HepG2 (cell line): ENCODE results near the gene MSMB.

Experiments used
- AHR ChIP-seq: IDR thresholded peaks from 2 replicates; pipeline ENCODE4 v1.6.1; 2018; ENCODE audit warnings: missing genetic modification reagents, missing compliant biosample characterization
- BHLHE40 ChIP-seq: IDR thresholded peaks from 2 replicates; pipeline ENCODE4 v1.6.1; 2011; ENCODE audit warnings: low read length, improper control_type of control experiment
- CBFB ChIP-seq: sonication (generic); formaldehyde crosslinking; IDR thresholded peaks from 2 replicates; pipeline ENCODE4 v1.4.0; 2020; ENCODE audit warnings: missing genetic modification reagents
- NBN ChIP-seq: fragments of 450-650 bp; conservative IDR thresholded peaks from 2 replicates; pipeline ENCODE4 v1.6.1; 2017
- ZNF3 ChIP-seq: IDR thresholded peaks from 2 replicates; pipeline ENCODE4 v1.7.0; 2017; ENCODE audit warnings: inconsistent platforms
- TF ChIP-seq, protein P1 (sequence below): sonication (generic); formaldehyde crosslinking; IDR thresholded peaks from 2 replicates; pipeline ENCODE4 v1.4.0; 2020; ENCODE audit warnings: low read depth, mild to moderate bottlenecking, missing genetic modification reagents
- TF ChIP-seq, protein P2 (sequence below): sonication (generic); formaldehyde crosslinking; IDR thresholded peaks from 2 replicates; pipeline ENCODE4 v1.8.0; 2022; ENCODE audit warnings: mild to moderate bottlenecking, missing genetic modification reagents

DNA sequence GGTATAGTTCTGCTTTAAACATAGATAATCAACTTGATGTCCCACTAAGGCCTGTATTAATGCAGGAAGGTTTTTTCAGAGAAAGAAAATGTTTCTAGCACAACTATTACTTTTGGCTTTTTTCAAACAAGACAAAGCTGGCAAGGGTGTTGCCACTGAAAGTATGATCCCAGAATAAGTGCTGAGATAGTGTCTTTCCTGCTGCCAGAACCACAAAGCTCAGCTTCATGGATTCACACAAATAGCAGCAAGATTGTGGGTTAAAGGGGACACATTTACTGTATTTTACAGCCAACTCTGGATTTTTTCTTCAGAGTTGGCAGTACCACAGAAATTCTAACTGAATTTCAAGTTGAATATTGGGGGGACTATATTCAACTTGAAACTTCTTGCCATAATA is 20.0 kb downstream of the MSMB start:
- TF ChIP-seq, protein P1, sequence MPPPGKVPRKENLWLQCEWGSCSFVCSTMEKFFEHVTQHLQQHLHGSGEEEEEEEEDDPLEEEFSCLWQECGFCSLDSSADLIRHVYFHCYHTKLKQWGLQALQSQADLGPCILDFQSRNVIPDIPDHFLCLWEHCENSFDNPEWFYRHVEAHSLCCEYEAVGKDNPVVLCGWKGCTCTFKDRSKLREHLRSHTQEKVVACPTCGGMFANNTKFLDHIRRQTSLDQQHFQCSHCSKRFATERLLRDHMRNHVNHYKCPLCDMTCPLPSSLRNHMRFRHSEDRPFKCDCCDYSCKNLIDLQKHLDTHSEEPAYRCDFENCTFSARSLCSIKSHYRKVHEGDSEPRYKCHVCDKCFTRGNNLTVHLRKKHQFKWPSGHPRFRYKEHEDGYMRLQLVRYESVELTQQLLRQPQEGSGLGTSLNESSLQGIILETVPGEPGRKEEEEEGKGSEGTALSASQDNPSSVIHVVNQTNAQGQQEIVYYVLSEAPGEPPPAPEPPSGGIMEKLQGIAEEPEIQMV (CRISPR knock-in tag): no peak
- TF ChIP-seq AHR (CRISPR knock-in tag) (no peak), BHLHE40 (no peak), CBFB (CRISPR knock-in tag) (no peak), NBN (no peak), ZNF3 (CRISPR knock-in tag) (no peak)
- TF ChIP-seq, protein P2, sequence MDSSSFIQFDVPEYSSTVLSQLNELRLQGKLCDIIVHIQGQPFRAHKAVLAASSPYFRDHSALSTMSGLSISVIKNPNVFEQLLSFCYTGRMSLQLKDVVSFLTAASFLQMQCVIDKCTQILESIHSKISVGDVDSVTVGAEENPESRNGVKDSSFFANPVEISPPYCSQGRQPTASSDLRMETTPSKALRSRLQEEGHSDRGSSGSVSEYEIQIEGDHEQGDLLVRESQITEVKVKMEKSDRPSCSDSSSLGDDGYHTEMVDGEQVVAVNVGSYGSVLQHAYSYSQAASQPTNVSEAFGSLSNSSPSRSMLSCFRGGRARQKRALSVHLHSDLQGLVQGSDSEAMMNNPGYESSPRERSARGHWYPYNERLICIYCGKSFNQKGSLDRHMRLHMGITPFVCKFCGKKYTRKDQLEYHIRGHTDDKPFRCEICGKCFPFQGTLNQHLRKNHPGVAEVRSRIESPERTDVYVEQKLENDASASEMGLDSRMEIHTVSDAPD (CRISPR knock-in tag): no peak
